HG03045 (cell line): ENCODE data around the gene NTMT2.
"Not testable (repeated sequence)": the region's sequence is repeated elsewhere in the genome, so short reads cannot be mapped to it uniquely, and the experiment has no call there.

ENCODE experiments used
- ATAC-seq: cut with Tn5 transposase; IDR thresholded peaks from one replicate; pipeline ENCODE4 v1.9.1; 2021; ENCODE audit warnings: mild to moderate bottlenecking, moderate library complexity; ENCODE audit not compliant: unreplicated experiment

The NTMT2 gene

GRCh38 chr1:170156594-170156993, 10.8 kb downstream of the NTMT2 start:
- ATAC-seq, result no peak

- ATAC-seq, result no peak
Measured at GRCh38 chr1:170157820-170158219, 12.1 kb downstream of the NTMT2 start.

GRCh38 chr1:170162459-170163246, 16.9 kb downstream of the NTMT2 start:
- no peak for ATAC-seq

- no peak for ATAC-seq
Measured at GRCh38 chr1:170164103-170164763, 18.5 kb downstream of the NTMT2 start.

GRCh38 chr1:170166518-170167180, 20.9 kb downstream of the NTMT2 start:
- no peak for ATAC-seq

- ATAC-seq, result no peak
Measured at GRCh38 chr1:170168265-170168664, 22.5 kb downstream of the NTMT2 start.

- ATAC-seq, result not testable (repeated sequence)
Measured at GRCh38 chr1:170170513-170170912, 24.8 kb downstream of the NTMT2 start.

- ATAC-seq, result no peak
Measured at GRCh38 chr1:170174395-170174794, 28.6 kb downstream of the NTMT2 start.

- no peak for ATAC-seq
Measured at GRCh38 chr1:170175041-170175440, 29.3 kb downstream of the NTMT2 start.

GRCh38 chr1:170175484-170175883, 29.7 kb downstream of the NTMT2 start:
- ATAC-seq, result no peak

- no peak for ATAC-seq
Measured at GRCh38 chr1:170176772-170177171, 31.0 kb downstream of the NTMT2 start.

- ATAC-seq, result no peak
Measured at GRCh38 chr1:170182442-170182841, 36.7 kb downstream of the NTMT2 start.

- ATAC-seq, result no peak
Measured at GRCh38 chr1:170192546-170192945, 46.8 kb downstream of the NTMT2 start.

- no peak for ATAC-seq
Measured at GRCh38 chr1:170194451-170194850, 48.7 kb downstream of the NTMT2 start.

GRCh38 chr1:170196490-170197236, 50.9 kb downstream of the NTMT2 start:
- ATAC-seq, result no peak

GRCh38 chr1:170198090-170198489, 52.3 kb downstream of the NTMT2 start:
- no peak for ATAC-seq

- ATAC-seq, result no peak
Measured at GRCh38 chr1:170198584-170198983, 52.8 kb downstream of the NTMT2 start.

GRCh38 chr1:170200161-170200560, 54.4 kb downstream of the NTMT2 start:
- no peak for ATAC-seq

GRCh38 chr1:170200621-170201397, 55.0 kb downstream of the NTMT2 start:
- ATAC-seq, result no peak

GRCh38 chr1:170203693-170204092, 57.9 kb downstream of the NTMT2 start:
- ATAC-seq, result no peak
